Skeletal muscle tissue (tissue), 4 donors: ENCODE measurements around the gene ZNF462. TPM values are rescaled to one million over a fixed set of nuclear protein-coding genes. Genes with fewer than 3 reads are reported as not detected.

Source experiments
- H3K27ac ChIP-seq: one replicate; pipeline ENCODE4 v1.7.0; 2013; ENCODE audit warnings: mild to moderate bottlenecking, low read depth, low read length, inconsistent platforms
- H3K27me3 ChIP-seq, 3 donors: one replicate each; pipeline ENCODE4 v1.7.0; 2013; ENCODE audit warnings: low read length in 3 of 3; ENCODE audit not compliant: control insufficient read depth in 3 of 3, insufficient read depth in 3 of 3
- H3K36me3 ChIP-seq, 3 donors: one replicate each; pipeline ENCODE4 v1.7.0; 2013; ENCODE audit warnings: low read length in 3 of 3; ENCODE audit not compliant: control insufficient read depth in 3 of 3, insufficient read depth in 3 of 3
- H3K4me1 ChIP-seq, 3 donors: one replicate each; pipeline ENCODE4 v1.7.0; 2013; ENCODE audit warnings: low read length in 3 of 3, mild to moderate bottlenecking in 3 of 3; ENCODE audit not compliant: control insufficient read depth in 3 of 3, insufficient read depth in 3 of 3
- H3K4me3 ChIP-seq, 3 donors: one replicate each; pipeline ENCODE4 v1.7.0; 2013; ENCODE audit warnings: low read length in 3 of 3
- H3K9ac ChIP-seq, 3 donors: one replicate each; pipeline ENCODE4 v1.7.0; 2013; ENCODE audit warnings: low read length in 3 of 3, mild to moderate bottlenecking in 3 of 3, moderate library complexity in 2 of 3, low read depth in 1 of 3
- H3K9me3 ChIP-seq, 3 donors: one replicate each; pipeline ENCODE4 v1.7.0; 2013; ENCODE audit warnings: low read length in 3 of 3; ENCODE audit not compliant: control insufficient read depth in 3 of 3
- total RNA-seq: library from RNA; depleted of rRNA; stranded (reverse); fragments of >200 nt; gene quantifications from one replicate; pipeline ENCODE4 v1.2.3, GENCODE V29; 2014
- donor health status: Osteomylitis.

ZNF462 gene
- total RNA-seq, 1 donor from 2014 or later: 28.7 TPM

- Histone ChIP-seq H3K9me3 (no peaks in the 10 kb centered on the region), H3K4me3 (peak overlapping the region; percentile 13 to 50 (median 46)), H3K27ac (peak overlapping the region; percentile 90), H3K36me3 (peaks cover 20 to 24% (median 20%) of the 10 kb centered on the region in 3 donors), H3K27me3 (no peaks in the 10 kb centered on the region), H3K4me1 (peaks cover 26 to 47% (median 32%) of the 10 kb centered on the region in 3 donors), H3K9ac (peak overlapping the region; percentile 40 to 75 (median 62))
Observed at GRCh38 chr9:106920701-106921283, 57.8 kb downstream of the ZNF462 start.

GRCh38 chr9:106921341-106921899, 58.5 kb downstream of the ZNF462 start:
- H3K27me3 ChIP-seq: no peaks in the 10 kb centered on the region
- peak overlapping the region; percentile 40 to 75 (median 62) for H3K9ac ChIP-seq
- peaks cover 26 to 30% (median 26%) of the 10 kb centered on the region in 3 donors for H3K36me3 ChIP-seq
- H3K9me3 ChIP-seq: no peaks in the 10 kb centered on the region
- H3K27ac ChIP-seq: peak overlapping the region; percentile 90
- peaks cover 23 to 42% (median 32%) of the 10 kb centered on the region in 3 donors for H3K4me1 ChIP-seq
- peak overlapping the region; percentile 13 to 50 (median 46) for H3K4me3 ChIP-seq

GRCh38 chr9:106922026-106922425, 59.1 kb downstream of the ZNF462 start:
- peak overlapping the region in 2 of 3 donors; percentile 4 to 40 for H3K9ac ChIP-seq
- H3K27me3 ChIP-seq: no peaks in the 10 kb centered on the region
- H3K36me3 ChIP-seq: peaks cover 29 to 36% (median 31%) of the 10 kb centered on the region in 3 donors
- no peaks in the 10 kb centered on the region for H3K9me3 ChIP-seq
- peak overlapping the region; percentile 13 to 50 (median 46) for H3K4me3 ChIP-seq
- H3K4me1 ChIP-seq: peaks cover 22 to 36% (median 28%) of the 10 kb centered on the region in 3 donors
- peak overlapping the region; percentile 90 for H3K27ac ChIP-seq

- peaks cover 55 to 64% (median 60%) of the 10 kb centered on the region in 3 donors for H3K36me3 ChIP-seq
- H3K27ac ChIP-seq: no peak overlapping the region
- peaks cover 14 to 20% (median 18%) of the 10 kb centered on the region in 3 donors for H3K4me1 ChIP-seq
Observed at GRCh38 chr9:106925392-106925791, 62.4 kb downstream of the ZNF462 start.

GRCh38 chr9:106927916-106928315, 65.0 kb downstream of the ZNF462 start:
- Histone ChIP-seq H3K27ac (no peak overlapping the region), H3K27me3 (no peaks in the 10 kb centered on the region), H3K36me3 (peaks cover 73 to 85% (median 81%) of the 10 kb centered on the region in 3 donors), H3K9me3 (no peaks in the 10 kb centered on the region), H3K4me1 (peaks cover 0 to 4% (median 0%) of the 10 kb centered on the region in 3 donors), H3K9ac (no peak overlapping the region), H3K4me3 (no peak overlapping the region)

More at GRCh38 chr9:106925392-106925791, 62.4 kb downstream of the ZNF462 start:
- Histone ChIP-seq H3K27me3 (no peaks in the 10 kb centered on the region), H3K4me3 (no peak overlapping the region), H3K9me3 (no peaks in the 10 kb centered on the region), H3K9ac (no peak overlapping the region)

GRCh38 chr9:106928350-106928749, 65.4 kb downstream of the ZNF462 start:
- H3K4me3 ChIP-seq: no peak overlapping the region

GRCh38 chr9:106929471-106930177, 66.7 kb downstream of the ZNF462 start:
- H3K4me1 ChIP-seq: peaks cover 0 to 4% (median 0%) of the 10 kb centered on the region in 3 donors
- no peak overlapping the region for H3K4me3 ChIP-seq

More at GRCh38 chr9:106928350-106928749, 65.4 kb downstream of the ZNF462 start:
- H3K9me3 ChIP-seq: no peaks in the 10 kb centered on the region
- peaks cover 0 to 4% (median 0%) of the 10 kb centered on the region in 3 donors for H3K4me1 ChIP-seq
- no peak overlapping the region for H3K9ac ChIP-seq
- no peak overlapping the region for H3K27ac ChIP-seq
- no peaks in the 10 kb centered on the region for H3K27me3 ChIP-seq
- peaks cover 73 to 85% (median 83%) of the 10 kb centered on the region in 3 donors for H3K36me3 ChIP-seq

GRCh38 chr9:106930477-106930876, 67.5 kb downstream of the ZNF462 start:
- H3K36me3 ChIP-seq: peaks cover 57 to 84% (median 65%) of the 10 kb centered on the region in 3 donors
- no peak overlapping the region for H3K9ac ChIP-seq
- H3K9me3 ChIP-seq: no peaks in the 10 kb centered on the region
- no peaks in the 10 kb centered on the region for H3K27me3 ChIP-seq
- H3K4me1 ChIP-seq: peaks cover 0 to 4% (median 0%) of the 10 kb centered on the region in 3 donors
- H3K27ac ChIP-seq: no peak overlapping the region
- no peak overlapping the region for H3K4me3 ChIP-seq

More at GRCh38 chr9:106929471-106930177, 66.7 kb downstream of the ZNF462 start:
- Histone ChIP-seq H3K36me3 (peaks cover 65 to 84% (median 71%) of the 10 kb centered on the region in 3 donors), H3K9ac (no peak overlapping the region), H3K9me3 (no peaks in the 10 kb centered on the region), H3K27me3 (no peaks in the 10 kb centered on the region), H3K27ac (no peak overlapping the region)

GRCh38 chr9:106931466-106931865, 68.5 kb downstream of the ZNF462 start:
- Histone ChIP-seq H3K27ac (no peak overlapping the region), H3K4me3 (no peak overlapping the region), H3K4me1 (peaks cover 0 to 4% (median 0%) of the 10 kb centered on the region in 3 donors), H3K27me3 (no peaks in the 10 kb centered on the region), H3K9me3 (no peaks in the 10 kb centered on the region), H3K9ac (no peak overlapping the region), H3K36me3 (peaks cover 51 to 82% (median 62%) of the 10 kb centered on the region in 3 donors)
